ENCODE data around the gene COL9A1. TPM values are rescaled to one million over a fixed set of nuclear protein-coding genes. Genes with fewer than 3 reads are reported as not detected.

Gene COL9A1
- total and polyA plus RNA-seq, 2 of the 8 experiments (the other 6 are each of a cell fraction or from before 2014, with no cell fraction given) = 7.9 to 18.1 TPM

DNA sequence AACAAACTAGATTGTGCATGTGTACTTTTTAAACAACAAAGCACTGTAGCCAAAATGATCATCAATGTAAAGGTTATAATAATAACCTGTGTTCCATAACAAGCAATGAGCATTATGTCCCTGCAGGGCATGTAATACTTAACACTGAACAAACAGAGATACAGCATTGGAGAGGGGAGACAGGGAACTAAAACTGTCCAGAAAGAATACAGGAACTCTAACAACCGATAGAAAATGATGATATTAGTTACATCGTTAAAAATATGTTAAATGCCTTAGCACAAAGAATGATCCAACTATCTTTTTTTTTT lies 80.5 kb downstream of the COL9A1 start:
- Histone ChIP-seq H4K20me1 (replicated peaks in 1 of 2; ENCODE audit: control insufficient read depth in 1 of 2, insufficient read depth in 2 of 2, low read length in 2 of 2) (no peaks in the 10 kb centered on the region), H2BK15ac (ENCODE audit: low read length) (no peak overlapping the region), H2BK5ac (ENCODE audit: low read depth, low read length) (no peak overlapping the region), H3K79me2 (ENCODE audit: control insufficient read depth in 1 of 2, insufficient read depth in 2 of 2, low read length in 2 of 2) (no peaks in the 10 kb centered on the region), H3K79me1 (ENCODE audit: low read depth, low read length) (no peaks in the 10 kb centered on the region), H3K18ac (ENCODE audit: extremely low read depth, low read length) (no peak overlapping the region), H3K4me1 (replicated peaks in 1 of 4; ENCODE audit: control insufficient read depth in 3 of 4, insufficient read depth in 4 of 4, low read length in 3 of 4) (no peaks in the 10 kb centered on the region), H3K36me3 (ENCODE audit: control insufficient read depth in 2 of 4, insufficient read depth in 4 of 4, low read length in 3 of 4) (no peaks in the 10 kb centered on the region), H3K23ac (ENCODE audit: insufficient read length) (no peak overlapping the region), H2AK5ac (ENCODE audit: low read depth, low read length) (no peak overlapping the region), H4K5ac (ENCODE audit: insufficient read length, low read depth, low read length) (no peak overlapping the region), H3K4ac (replicated peaks; ENCODE audit: insufficient read length, low read depth, low read length) (no peak overlapping the region), H3K23me2 (ENCODE audit: low read depth, low read length) (no peaks in the 10 kb centered on the region), H2BK20ac (ENCODE audit: low read length) (no peak overlapping the region), H3K27me3 (replicated peaks in 1 of 4; ENCODE audit: control insufficient read depth in 3 of 4, extremely low read depth in 1 of 4, insufficient read depth in 3 of 4, low read length in 3 of 4) (no peaks in the 10 kb centered on the region), H3K4me3 (ENCODE audit: extremely low read depth in 1 of 4, insufficient read depth in 2 of 4, low read depth in 3 of 4, low read length in 4 of 4) (no peak overlapping the region), H2BK12ac (ENCODE audit: low read depth, low read length) (no peak overlapping the region), H3K4me2 (ENCODE audit: insufficient read depth in 1 of 2, low read depth in 2 of 2, low read length in 2 of 2) (no peak overlapping the region), H3K14ac (ENCODE audit: insufficient read length) (no peak overlapping the region), H2AFZ (ENCODE audit: low read length) (no peak overlapping the region), H3K56ac (replicated peaks; ENCODE audit: insufficient read length, low read depth, low read length) (no peak overlapping the region), H4K8ac (ENCODE audit: extremely low read depth, insufficient read depth, low read length) (no peak overlapping the region), H4K91ac (replicated peaks; ENCODE audit: insufficient read length, low read length) (no peak overlapping the region), H3K9ac (replicated peaks in 1 of 4; ENCODE audit: extremely low read depth in 1 of 4, low read depth in 3 of 4, low read length in 3 of 4) (no peak overlapping the region), H3K9me3 (ENCODE audit: insufficient read depth in 2 of 2, low read depth in 1 of 2, low read length in 1 of 2) (no peaks in the 10 kb centered on the region), H3K27ac (ENCODE audit: low read depth, low read length) (no peak overlapping the region), H2BK120ac (replicated peaks; ENCODE audit: low read depth, low read length) (no peak overlapping the region)
- FAIRE-seq = no peak
- TF ChIP-seq ASH2L (IDR thresholded peaks at IDR 0.05; ENCODE audit: low read length) (no peak), POLR2A (IDR thresholded peaks at IDR 0.05; ENCODE audit: control extremely low read depth in 1 of 2, low read depth in 2 of 2, low read length in 2 of 2) (no peak), EGR1 (IDR thresholded peaks at IDR 0.05; ENCODE audit: borderline replicate concordance, low read depth, low read length) (no peak), RNF2 (IDR thresholded peaks at IDR 0.05; ENCODE audit: borderline replicate concordance, low read depth, low read length, missing control alignments, poor library complexity, severe bottlenecking) (no peak), HDAC6 (IDR thresholded peaks at IDR 0.05; ENCODE audit: low read depth, low read length) (no peak), BCL11A (IDR thresholded peaks at IDR 0.05; ENCODE audit: low read depth in 2 of 2, low read length in 2 of 2) (no peak), EP300 (IDR thresholded peaks at IDR 0.05; ENCODE audit: borderline replicate concordance in 1 of 2, low read depth in 2 of 2, low read length in 2 of 2) (no peak), CHD1 (IDR thresholded peaks at IDR 0.05; ENCODE audit: low read depth, low read length) (no peak), SIX5 (IDR thresholded peaks at IDR 0.05; ENCODE audit: low read depth, low read length) (no peak)
- no peak for DNase-seq (ENCODE audit: low read depth in 1 of 2, low spot score in 2 of 2)
- ChIA-PET POLR2A (ENCODE audit: partially characterized antibody) (no interaction called here), CTCF (ENCODE audit: partially characterized antibody) (interaction anchor here (1.1 to 6.9 kb wide), 10 partner anchors 10 to 791 kb away, joined by 3 to 149 read pairs (median 10); no protein-coding TSS in a partner anchor)
- WGBS, 2 experiments (ENCODE audit: extremely low coverage in 1 of 2, insufficient coverage in 1 of 2, insufficient read length in 1 of 2, insufficient replicate concordance in 2 of 2, low coverage in 1 of 2, low lambda C conversion rate in 2 of 2, missing lambda C conversion rate in 1 of 2) = 95% methylated on average over 2 of the region's 2 CpGs; no CpG with 5 or more reads in 1 of the 2 experiments
